ENCODE data around the gene GJC1. TPM values are rescaled to one million over a fixed set of nuclear protein-coding genes. Genes with fewer than 3 reads are reported as not detected.

The GJC1 gene
- 114 and 119 TPM in 2 replicates for total RNA-seq (2021)
- long read RNA-seq, full-length matches to known transcripts, result 71 of 113 reads
- long read RNA-seq, partial matches to known transcripts, result 6 of 113 reads
- long read RNA-seq, other reads (novel, unspliced or antisense), result 36 of 113 reads

GRCh38 chr17:44829523-44830358, at the start of gene GJC1:
GJC1 (minus strand) TSS chr17:44830287; CDS start chr17:44805817, 24,470 bp downstream.
- Histone ChIP-seq H3K56ac (ENCODE audit: insufficient read length, low read depth, low read length) (no peak within 1 kb of the TSS), H4K8ac (replicated peaks; ENCODE audit: insufficient read length, low read depth, low read length) (no peak within 1 kb of the TSS), H2AFZ (ENCODE audit: low read length) (no peak within 1 kb of the TSS), H3K4me2 (ENCODE audit: insufficient read depth, insufficient read length, low read length) (peak within 1 kb of the TSS; percentile 81), H3K27ac (ENCODE audit: insufficient read length, low read depth, low read length) (peak within 1 kb of the TSS; percentile 84), H4K91ac (ENCODE audit: insufficient read length, low read depth, low read length) (no peak within 1 kb of the TSS), H2BK12ac (ENCODE audit: insufficient read length, low read depth, low read length) (no peak within 1 kb of the TSS), H3K23ac (ENCODE audit: insufficient read length, low read depth, low read length) (no peak within 1 kb of the TSS), H3T11ph (ENCODE audit: low read length) (no peak within 1 kb of the TSS), H2BK20ac (ENCODE audit: low read depth, low read length, poor library complexity, severe bottlenecking) (no peak within 1 kb of the TSS), H3K4me1 (ENCODE audit: insufficient read depth, low read length) (no peaks in the 10 kb centered on the region; the same call in 1 of the 2 replicates), H3K18ac (ENCODE audit: insufficient read length, low read depth, low read length) (peak within 1 kb of the TSS; percentile 60), H3K79me2 (ENCODE audit: insufficient read depth, low read length) (peaks cover 37% of the 10 kb centered on the region; the same call in 1 of the 2 replicates), H2AK5ac (ENCODE audit: insufficient read length, low read length) (peak within 1 kb of the TSS; percentile 86), H3K23me2 (ENCODE audit: insufficient read length, low read depth, low read length, poor library complexity, severe bottlenecking) (peaks cover 8% of the 10 kb centered on the region), H2BK120ac (ENCODE audit: low read depth, low read length, poor library complexity, severe bottlenecking) (peak within 1 kb of the TSS; percentile 1), H3K27me3 (ENCODE audit: insufficient read depth, low read length) (no peaks in the 10 kb centered on the region), H4K20me1 (ENCODE audit: control insufficient read depth, insufficient read depth, insufficient read length) (no peaks in the 10 kb centered on the region), H2BK5ac (ENCODE audit: insufficient read length, low read length) (no peak within 1 kb of the TSS), H3K9ac (ENCODE audit: extremely low read depth, insufficient read length, low read length) (peak within 1 kb of the TSS; percentile 90), H4K5ac (ENCODE audit: insufficient read length, low read depth, low read length) (no peak within 1 kb of the TSS), H3K9me3 (ENCODE audit: control insufficient read depth, low read depth, low read length) (no peaks in the 10 kb centered on the region), H3K14ac (ENCODE audit: insufficient read depth, low read length) (peak within 1 kb of the TSS; percentile 87), H2BK15ac (ENCODE audit: low read depth, low read length) (no peak within 1 kb of the TSS; the same call in 1 of the 2 replicates), H3K4ac (ENCODE audit: low read depth, low read length) (no peak within 1 kb of the TSS; the same call in 1 of the 2 replicates), H3K79me1 (ENCODE audit: insufficient read depth, low read depth, low read length, poor library complexity, severe bottlenecking) (no peaks in the 10 kb centered on the region)
- WGBS (ENCODE audit: extremely low coverage, insufficient read length, low lambda C conversion rate), result no CpG with 5 or more reads among the region's 123 CpGs
- TF ChIP-seq CTCF (conservative IDR thresholded peaks at IDR 0.05), result no peak
- Mint-ChIP-seq H3K4me1 (peaks cover 27 to 42% of the 10 kb centered on the region in 2 experiments), H3K27ac (peak within 1 kb of the TSS; percentile 78 to 100 (median 78)), H3K27me3 (ENCODE audit: low read depth) (peaks cover 3% of the 10 kb centered on the region), H3K36me3 (ENCODE audit: insufficient read depth in 1 of 3, low read depth in 3 of 3) (peaks cover 0 to 8% (median 0%) of the 10 kb centered on the region in 3 experiments; a peak in 2 of 7 replicates), H3K9me3 (peaks cover 0 to 7% of the 10 kb centered on the region in 2 experiments; a peak in 3 of 5 replicates), H3K4me3 (peak within 1 kb of the TSS; percentile 84 to 97)
- peak; percentile 58 for DNase-seq
